ENCODE data around the gene LDHD. TPM values are rescaled to one million over a fixed set of nuclear protein-coding genes. Genes with fewer than 3 reads are reported as not detected.

LDHD gene
- total RNA-seq, 1 donor from 2014 or later: 0.53 TPM

GRCh38 chr16:75099075-75099667, 17.4 kb downstream of the LDHD start:
- H3K36me3 ChIP-seq (ENCODE audit: control insufficient read depth, insufficient read depth, low read length): no peaks in the 10 kb centered on the region
- H3K4me3 ChIP-seq (ENCODE audit: low read depth, low read length): no peak overlapping the region
- FAIRE-seq: no peak
- DNase-seq (ENCODE audit: low read depth): no peak
- H3K27me3 ChIP-seq (ENCODE audit: control insufficient read depth, insufficient read depth, low read length): no peaks in the 10 kb centered on the region
- TF ChIP-seq CTCF (IDR thresholded peaks at IDR 0.05; ENCODE audit: insufficient read depth, low read length, severe bottlenecking): no peak

- DNase-seq (ENCODE audit: low read depth) (peak; percentile 47), FAIRE-seq (no peak)
- H3K36me3 ChIP-seq (ENCODE audit: control insufficient read depth, insufficient read depth, low read length): no peaks in the 10 kb centered on the region
- H3K27me3 ChIP-seq (ENCODE audit: control insufficient read depth, insufficient read depth, low read length): no peaks in the 10 kb centered on the region
- TF ChIP-seq CTCF (IDR thresholded peaks at IDR 0.05; ENCODE audit: insufficient read depth, low read length, severe bottlenecking): no peak
- no peak overlapping the region for H3K4me3 ChIP-seq (ENCODE audit: low read depth, low read length)
Observed at GRCh38 chr16:75097941-75098901, 18.4 kb downstream of the LDHD start.

- DNase-seq (ENCODE audit: low read depth): no peak
- no peaks in the 10 kb centered on the region for H3K27me3 ChIP-seq (ENCODE audit: control insufficient read depth, insufficient read depth, low read length)
- no peak for TF ChIP-seq CTCF (IDR thresholded peaks at IDR 0.05; ENCODE audit: insufficient read depth, low read length, severe bottlenecking)
- no peak for FAIRE-seq
- H3K4me3 ChIP-seq (ENCODE audit: low read depth, low read length): no peak overlapping the region
- H3K36me3 ChIP-seq (ENCODE audit: control insufficient read depth, insufficient read depth, low read length): no peaks in the 10 kb centered on the region
Observed at GRCh38 chr16:75097191-75097761, 19.3 kb downstream of the LDHD start.

GRCh38 chr16:75096656-75097055, 19.9 kb downstream of the LDHD start:
- peak; percentile 84 for TF ChIP-seq CTCF (IDR thresholded peaks at IDR 0.05; ENCODE audit: insufficient read depth, low read length, severe bottlenecking)
- FAIRE-seq: no peak
- peak; percentile 75 for DNase-seq (ENCODE audit: low read depth)
- Histone ChIP-seq H3K4me3 (ENCODE audit: low read depth, low read length) (no peak overlapping the region), H3K27me3 (ENCODE audit: control insufficient read depth, insufficient read depth, low read length) (no peaks in the 10 kb centered on the region), H3K36me3 (ENCODE audit: control insufficient read depth, insufficient read depth, low read length) (no peaks in the 10 kb centered on the region)

- FAIRE-seq (no peak), DNase-seq (ENCODE audit: low read depth) (no peak)
- TF ChIP-seq CTCF (IDR thresholded peaks at IDR 0.05; ENCODE audit: insufficient read depth, low read length, severe bottlenecking): no peak
Observed at GRCh38 chr16:75095204-75095621, 21.4 kb downstream of the LDHD start.

More at GRCh38 chr16:75095204-75095621, 21.4 kb downstream of the LDHD start:
- Histone ChIP-seq H3K36me3 (ENCODE audit: control insufficient read depth, insufficient read depth, low read length) (no peaks in the 10 kb centered on the region), H3K27me3 (ENCODE audit: control insufficient read depth, insufficient read depth, low read length) (no peaks in the 10 kb centered on the region), H3K4me3 (ENCODE audit: low read depth, low read length) (no peak overlapping the region)
